Hematopoietic multipotent progenitor cell treated with erythropoietin and hydrocortisone succinate and interleukin-3 and kit ligand, for 15 days (in vitro differentiated cells): ENCODE results near the gene ATG4A.

Experiments
- DNase-seq: peaks from one replicate; pipeline ENCODE4 v3.0.0-alpha.2; 2015; ENCODE audit warnings: low spot score

ATG4A gene

DNA sequence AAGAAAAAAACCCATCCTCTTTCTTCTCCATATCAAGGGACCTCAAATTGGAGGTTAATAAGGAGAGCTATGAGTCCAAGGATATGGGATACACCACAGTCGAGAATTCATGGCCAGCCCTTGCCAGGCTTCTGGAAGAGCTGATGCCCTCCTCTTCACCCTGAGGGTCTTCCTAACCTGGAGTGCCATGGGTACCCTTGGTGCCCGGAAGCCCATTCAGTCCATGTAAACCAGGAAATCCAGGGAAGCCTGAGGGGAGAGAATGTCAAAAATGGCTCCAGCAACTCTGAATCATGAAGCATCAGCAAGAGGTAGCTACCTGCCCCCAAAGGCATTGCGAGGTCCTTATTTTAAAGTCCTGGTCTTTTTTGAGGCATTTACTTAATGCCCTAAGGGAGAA lies 78.2 kb downstream of the ATG4A start:
- DNase-seq: no peak

DNA sequence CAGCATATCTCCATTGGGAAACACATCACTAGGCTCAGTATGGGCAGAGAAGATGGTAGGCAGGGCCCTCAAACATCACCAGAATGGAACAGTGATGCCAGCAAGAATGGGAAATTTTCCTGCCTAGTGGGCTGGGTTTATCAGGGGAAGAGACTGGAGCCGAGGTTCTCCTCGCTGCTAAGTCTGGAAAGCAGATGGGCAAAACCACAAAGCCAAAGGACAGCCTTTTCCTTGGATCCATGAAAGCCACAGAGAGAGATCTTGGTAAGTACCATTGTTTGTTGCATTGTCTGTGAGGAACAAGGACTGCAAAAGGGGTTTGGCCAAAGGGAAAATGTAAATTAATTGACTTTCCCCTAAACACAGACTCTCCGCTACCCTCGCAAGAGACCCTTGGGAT lies 80.1 kb downstream of the ATG4A start:
- no peak for DNase-seq

DNA sequence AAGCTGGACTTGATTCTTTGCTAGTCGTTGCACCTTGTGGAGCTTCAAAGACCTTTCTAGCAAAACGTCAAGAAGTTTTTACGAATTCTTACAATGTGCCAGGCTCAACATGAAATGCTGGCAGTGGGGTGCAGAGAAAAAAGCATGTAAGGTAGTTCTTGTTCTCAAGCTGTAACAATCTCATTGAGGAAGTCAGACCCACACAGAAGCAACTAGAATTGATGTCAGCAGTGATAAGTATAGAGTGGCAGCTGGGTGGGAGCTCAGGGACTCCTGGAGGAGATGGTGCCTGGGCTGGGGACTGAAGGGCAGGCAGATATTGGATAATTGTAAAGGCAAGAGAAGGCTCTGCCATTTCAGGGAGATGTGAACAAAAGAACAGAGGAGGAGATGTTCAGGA lies 82.3 kb downstream of the ATG4A start:
- DNase-seq: no peak

DNA sequence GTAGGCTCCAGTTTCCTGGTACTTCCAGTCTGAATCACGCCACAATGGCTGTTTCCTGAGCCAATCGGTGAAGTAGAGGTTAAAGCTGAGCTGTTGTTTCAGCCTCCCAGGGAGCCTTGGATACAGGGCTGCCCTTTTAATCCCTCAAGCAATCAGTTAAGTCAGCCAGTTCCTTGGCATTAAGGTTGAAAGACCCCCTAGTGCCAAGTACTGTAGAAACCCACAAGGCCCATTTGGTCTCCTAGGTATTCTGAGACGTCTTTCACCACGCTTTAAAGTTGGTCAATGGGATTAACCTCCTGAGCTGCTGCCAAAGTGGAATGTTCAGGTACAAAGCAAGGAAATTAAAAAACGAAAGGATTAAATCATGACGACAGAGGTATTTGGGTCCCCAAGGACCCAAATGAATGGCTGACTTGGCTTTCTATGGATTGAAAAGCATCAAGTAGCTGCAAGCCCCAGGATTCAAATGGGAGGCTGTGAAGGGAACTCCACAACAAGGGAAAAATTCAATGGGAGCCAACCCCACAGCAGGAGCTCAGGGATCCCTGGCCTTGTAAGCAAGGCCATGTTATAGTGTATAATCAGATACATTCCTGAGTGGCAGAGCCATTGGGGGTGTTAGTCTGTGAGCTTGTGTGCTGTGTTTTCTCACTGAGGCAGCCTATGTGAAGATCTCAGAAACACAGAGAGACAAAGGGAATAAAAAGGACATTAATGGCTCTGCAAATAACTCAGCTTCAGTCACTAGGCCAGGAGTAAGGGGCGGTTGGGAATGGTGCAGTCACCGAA lies 86.0 kb downstream of the ATG4A start:
- DNase-seq: no peak

DNA sequence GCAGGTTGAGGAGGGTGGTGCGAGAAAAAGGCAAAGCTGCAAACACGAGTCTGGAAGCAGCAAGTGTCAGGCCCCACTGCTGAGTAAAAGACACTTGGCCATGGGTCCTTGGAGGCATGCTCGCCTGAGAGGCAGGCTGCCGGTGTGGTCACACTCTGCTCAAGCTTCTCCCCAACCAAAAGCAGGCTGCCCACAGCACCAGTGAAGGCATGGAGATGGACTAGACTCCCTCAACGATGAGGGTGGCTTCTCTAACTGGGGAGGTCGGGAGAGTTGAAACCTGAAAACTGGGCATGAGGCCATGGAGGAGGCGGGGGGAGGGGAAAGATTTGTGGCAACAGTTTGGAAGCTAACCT lies 86.5 kb downstream of the ATG4A start:
- DNase-seq: no peak

DNA sequence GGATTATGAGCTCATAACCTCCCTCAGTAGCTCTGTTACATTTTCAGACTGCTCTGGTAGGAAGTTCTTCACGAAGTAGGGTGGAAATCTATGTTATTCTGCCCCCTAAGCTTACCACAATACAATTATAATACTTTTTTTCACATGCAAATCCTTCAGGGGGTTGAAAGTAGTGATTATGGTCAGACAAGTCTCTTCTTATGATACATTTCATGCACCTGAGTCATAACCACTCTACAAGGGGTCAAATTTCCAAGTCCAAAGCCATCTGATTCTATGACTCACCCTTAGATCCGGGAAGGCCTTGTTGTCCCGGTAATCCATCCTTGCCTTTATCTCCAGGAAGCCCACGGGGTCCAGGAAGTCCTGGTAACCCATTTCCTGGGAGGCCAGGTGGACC lies 95.2 kb downstream of the ATG4A start:
- no peak for DNase-seq

DNA sequence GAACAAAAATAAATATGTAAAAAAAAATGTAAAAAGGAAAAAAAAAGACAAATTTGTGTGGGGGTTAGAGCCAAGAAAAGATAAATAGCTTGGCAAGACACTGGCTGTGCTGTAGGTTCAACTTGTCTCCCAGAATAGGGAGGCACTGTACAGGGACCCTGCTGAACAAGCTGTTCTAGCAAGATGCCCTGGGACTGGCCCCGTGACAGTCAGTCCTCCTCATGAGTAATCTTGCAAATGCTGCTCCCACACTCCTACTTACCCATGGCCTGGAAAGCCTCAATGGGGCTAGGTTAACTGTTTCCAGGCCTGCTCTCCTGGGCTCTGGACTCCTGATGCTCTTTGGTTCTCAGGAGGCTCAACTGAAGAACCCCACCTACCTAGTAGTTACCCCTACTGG lies 106.8 kb downstream of the ATG4A start:
- DNase-seq: no peak

DNA sequence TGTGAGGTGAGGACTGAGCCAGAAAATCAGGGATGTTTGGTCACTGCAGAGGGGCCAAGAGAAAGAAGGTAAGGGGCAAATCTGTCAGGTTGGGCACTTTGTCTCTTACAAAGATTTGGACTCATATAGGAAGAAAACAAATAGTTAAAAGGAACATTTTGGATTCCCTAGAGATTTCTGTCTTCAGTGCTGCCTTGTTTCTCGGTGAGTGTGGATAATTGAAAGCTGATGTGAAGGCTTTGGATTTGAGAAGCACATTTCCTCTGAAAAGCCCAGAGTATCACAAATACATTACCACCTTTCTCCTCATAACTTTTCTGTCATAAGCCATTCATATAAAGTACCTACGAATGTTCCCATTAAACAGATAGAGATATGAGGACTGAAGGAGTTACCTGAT lies 107.5 kb downstream of the ATG4A start:
- no peak for DNase-seq

DNA sequence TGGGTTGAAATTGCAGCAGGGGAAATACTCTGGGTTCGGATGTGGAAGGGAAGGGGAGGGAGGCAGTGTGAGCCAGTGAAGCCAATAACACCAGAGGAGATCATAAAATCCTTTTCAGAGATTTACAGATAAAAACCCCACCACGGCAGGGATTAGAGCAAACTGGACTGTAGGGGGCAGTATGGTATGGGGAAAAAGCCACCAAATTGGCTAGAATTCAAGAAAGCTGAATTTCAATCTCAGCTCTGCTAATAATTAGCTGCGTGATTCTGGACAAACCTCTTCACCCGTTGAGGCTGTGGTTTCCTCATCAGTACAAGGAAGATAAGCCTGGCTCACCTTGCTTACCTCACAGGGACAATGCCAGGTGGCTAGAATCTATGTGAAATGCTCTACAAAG lies 108.1 kb downstream of the ATG4A start:
- DNase-seq: peak; percentile 2

DNA sequence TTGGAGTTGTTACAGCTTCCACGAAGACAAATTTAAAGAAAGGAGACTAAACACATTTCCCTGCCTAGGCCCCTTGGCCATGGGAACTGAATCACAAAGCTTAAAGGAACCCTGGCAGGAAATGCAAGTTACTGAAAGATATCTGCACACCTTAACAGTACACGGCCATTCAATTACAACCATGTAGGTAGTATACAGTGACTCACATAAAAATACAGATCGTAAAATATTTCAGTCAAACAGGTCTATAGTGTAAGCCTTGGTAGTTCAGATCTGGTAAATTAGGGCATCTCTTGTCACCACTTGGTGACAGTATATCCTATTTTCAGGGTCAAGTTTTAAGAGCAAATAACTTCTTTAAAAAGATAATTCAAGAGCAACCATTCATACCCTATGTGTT lies 112.0 kb downstream of the ATG4A start:
- no peak for DNase-seq
